Measurements from ENCODE around the gene ANKRD13D.

- TF ChIP-seq CTCF (IDR thresholded peaks at IDR 0.05) (no peak), POLR2A (IDR thresholded peaks at IDR 0.05) (no peak)
Measured at GRCh38 chr11:67243051-67243450, 46.1 kb upstream of the ANKRD13D start.
